Erythroblast (primary cell): Measurements from ENCODE around the gene MED20.

Experiments used
- DNase-seq, 2 experiments: peaks; one replicate each; lab custom pipeline; 2025; lab: John Stamatoyannopoulos, UW
- GATA1 ChIP-seq: IDR thresholded peaks from 2 replicates; pipeline ENCODE4 v1.6.1; 2011; ENCODE audit warnings: low read depth, mild to moderate bottlenecking, control low read depth, low read length, moderate library complexity
- POLR2A ChIP-seq: IDR thresholded peaks from 2 replicates; pipeline ENCODE4 v1.6.1; 2011; ENCODE audit warnings: mild to moderate bottlenecking, low read length

MED20 gene

GRCh38 chr6:41901882-41902519, 18.9 kb downstream of the MED20 start:
- DNase-seq = peak; percentile 71 to 80
- TF ChIP-seq GATA1 (no peak), POLR2A (no peak)

GRCh38 chr6:41900861-41901260, 20.1 kb downstream of the MED20 start:
- TF ChIP-seq GATA1 = no peak
- no peak for TF ChIP-seq POLR2A
- no peak for DNase-seq

- DNase-seq = no peak
- no peak for TF ChIP-seq POLR2A
- no peak for TF ChIP-seq GATA1
These were observed 24.7 kb downstream of the MED20 start for GRCh38 chr6:41896281-41896680.

GRCh38 chr6:41895300-41896233, 25.4 kb downstream of the MED20 start, which contains the start of gene USP49:
USP49 (minus strand) TSS chr6:41895375; CDS start chr6:41806983, 88,392 bp downstream.
- TF ChIP-seq GATA1 = no peak
- TF ChIP-seq POLR2A = peak; percentile 66
- DNase-seq = peak; percentile 92 to 94

- TF ChIP-seq POLR2A (no peak), GATA1 (no peak)
- peak; percentile 33 to 49 for DNase-seq
These were observed 26.3 kb downstream of the MED20 start for GRCh38 chr6:41894366-41895299.

- no peak for DNase-seq
- TF ChIP-seq GATA1 = no peak
These were observed 27.9 kb downstream of the MED20 start for GRCh38 chr6:41892921-41893564.

- TF ChIP-seq GATA1 (no peak), POLR2A (no peak)
- no peak for DNase-seq
These were observed 33.6 kb downstream of the MED20 start for GRCh38 chr6:41887331-41887751.

- TF ChIP-seq POLR2A = no peak
- no peak for TF ChIP-seq GATA1
- no peak for DNase-seq
These were observed 35.0 kb downstream of the MED20 start for GRCh38 chr6:41885930-41886329.

- DNase-seq = no peak
- no peak for TF ChIP-seq POLR2A
- no peak for TF ChIP-seq GATA1
These were observed 36.0 kb downstream of the MED20 start for GRCh38 chr6:41884957-41885356.

GRCh38 chr6:41881506-41881905, 39.4 kb downstream of the MED20 start:
- no peak for DNase-seq
- TF ChIP-seq GATA1 = no peak
- no peak for TF ChIP-seq POLR2A

- DNase-seq = no peak
- TF ChIP-seq POLR2A (no peak), GATA1 (no peak)
These were observed 42.0 kb downstream of the MED20 start for GRCh38 chr6:41878961-41879405.

- TF ChIP-seq POLR2A (no peak), GATA1 (no peak)
- DNase-seq = no peak
These were observed 42.7 kb downstream of the MED20 start for GRCh38 chr6:41878246-41878645.

- DNase-seq = no peak
These were observed 43.8 kb downstream of the MED20 start for GRCh38 chr6:41877051-41877680.

More at GRCh38 chr6:41877051-41877680, 43.8 kb downstream of the MED20 start:
- TF ChIP-seq GATA1 = no peak
- no peak for TF ChIP-seq POLR2A
